ENCODE measurements around the gene TAB2. TPM values are rescaled to one million over a fixed set of nuclear protein-coding genes. Genes with fewer than 3 reads are reported as not detected.

TAB2 gene
- total and polyA plus RNA-seq, 2 experiments from 2014 or later, result 19.8 to 59.2 TPM

GRCh38 chr6:149289192-149289781 lies 28.2 kb upstream of the TAB2 start:
- Histone ChIP-seq H3K27ac (ENCODE audit: low read depth) (no peak overlapping the region), H3K4me3 (no peak overlapping the region), H4K20me1 (replicated peaks; ENCODE audit: insufficient read depth) (no peaks in the 10 kb centered on the region), H2AFZ (no peak overlapping the region), H3K79me2 (replicated peaks; ENCODE audit: insufficient read depth) (no peaks in the 10 kb centered on the region), H3K27me3 (ENCODE audit: insufficient read depth) (no peaks in the 10 kb centered on the region), H3K4me1 (ENCODE audit: insufficient read depth) (no peaks in the 10 kb centered on the region), H3K9me2 (ENCODE audit: insufficient read depth) (peaks cover 4% of the 10 kb centered on the region), H3F3A (replicated peaks; ENCODE audit: low read depth) (no peaks in the 10 kb centered on the region), H3K4me2 (no peak overlapping the region), H3K36me3 (ENCODE audit: insufficient read depth) (no peaks in the 10 kb centered on the region)
- Mint-ChIP-seq H3K4me3 (no peak overlapping the region), H3K36me3 (ENCODE audit: low read depth) (no peaks in the 10 kb centered on the region), H3K9me3 (no peaks in the 10 kb centered on the region), H3K27me3 (ENCODE audit: insufficient read depth, low read depth, poor library complexity) (peaks cover 1% of the 10 kb centered on the region), H3K4me1 (no peaks in the 10 kb centered on the region), H3K27ac (no peak overlapping the region)
- DNase-seq (ENCODE audit: low spot score) (no peak), ATAC-seq (no peak)
- TF ChIP-seq JUNB (IDR thresholded peaks at IDR 0.05; ENCODE audit: unreplicated experiment) (no peak), CTCF (conservative IDR thresholded peaks at IDR 0.05; ENCODE audit: low read depth in 2 of 2) (no peak), ZNF114 (CRISPR knock-in tag; IDR thresholded peaks at IDR 0.05) (no peak), EZH2 (IDR thresholded peaks at IDR 0.05; ENCODE audit: low read depth, unreplicated experiment) (no peak), CREB1 (CRISPR knock-in tag; IDR thresholded peaks at IDR 0.05; ENCODE audit: low read depth) (no peak), NANOG (IDR thresholded peaks at IDR 0.05; ENCODE audit: borderline replicate concordance) (no peak), ETS1 (IDR thresholded peaks at IDR 0.05) (no peak), ZNF462 (CRISPR knock-in tag; IDR thresholded peaks at IDR 0.05) (no peak)
